DMS153 (cell line): ENCODE data around the gene C2CD5.
"Not testable (repeated sequence)": the region's sequence is repeated elsewhere in the genome, so short reads cannot be mapped to it uniquely, and the experiment has no call there.

Source experiments
- DNase-seq: peaks from one replicate; lab custom pipeline; 2025; lab: John Stamatoyannopoulos, UW

Gene C2CD5

GRCh38 chr12:22477166-22477893, 67.0 kb downstream of the C2CD5 start:
- DNase-seq: no peak

- DNase-seq: no peak
These were observed 68.2 kb downstream of the C2CD5 start for GRCh38 chr12:22476133-22476532.

DNA sequence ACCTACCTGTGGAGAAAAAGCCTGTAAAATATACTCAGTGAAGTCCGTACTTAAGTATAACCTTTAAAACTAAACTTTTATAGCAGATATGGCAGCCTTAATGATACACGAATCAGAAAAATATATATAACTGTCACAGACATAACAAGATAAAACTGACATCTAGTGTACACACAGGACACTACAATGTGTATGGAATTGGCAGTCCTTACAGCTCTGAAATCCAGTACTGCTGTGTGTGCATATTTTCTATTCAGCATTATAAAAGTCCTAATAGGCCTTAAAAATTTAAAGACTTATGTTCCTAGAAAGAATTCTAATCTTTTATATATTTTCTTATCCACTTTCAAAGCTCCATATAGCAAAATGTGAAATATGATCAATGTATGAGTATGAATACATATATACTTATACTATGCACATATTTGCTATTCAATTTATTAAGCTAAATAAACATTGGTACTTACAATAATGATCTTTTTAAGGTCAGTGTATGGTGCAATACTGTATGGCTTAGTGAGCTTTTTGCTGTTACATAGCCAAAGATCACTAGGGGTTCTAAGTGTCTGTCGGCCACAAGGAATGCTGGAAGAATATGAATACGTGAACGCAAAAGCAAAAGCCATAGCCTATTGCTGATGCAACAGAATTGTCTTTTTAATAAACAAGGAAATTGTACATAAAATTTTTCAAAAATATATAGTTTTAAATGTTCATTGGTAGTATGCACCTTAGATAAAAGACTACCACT, 69.2 kb downstream of the C2CD5 start:
- no peak for DNase-seq

- DNase-seq: no peak
These were observed 71.1 kb downstream of the C2CD5 start for GRCh38 chr12:22473212-22473611.

- DNase-seq: no peak
These were observed 77.2 kb downstream of the C2CD5 start for GRCh38 chr12:22467190-22467589.

GRCh38 chr12:22463306-22463705, 81.0 kb downstream of the C2CD5 start:
- no peak for DNase-seq

- DNase-seq: no peak
These were observed 82.6 kb downstream of the C2CD5 start for GRCh38 chr12:22461786-22462185.

GRCh38 chr12:22459838-22460490, 84.4 kb downstream of the C2CD5 start:
- DNase-seq: peak; percentile 4

- no peak for DNase-seq
These were observed 85.9 kb downstream of the C2CD5 start for GRCh38 chr12:22458298-22458937.

DNA sequence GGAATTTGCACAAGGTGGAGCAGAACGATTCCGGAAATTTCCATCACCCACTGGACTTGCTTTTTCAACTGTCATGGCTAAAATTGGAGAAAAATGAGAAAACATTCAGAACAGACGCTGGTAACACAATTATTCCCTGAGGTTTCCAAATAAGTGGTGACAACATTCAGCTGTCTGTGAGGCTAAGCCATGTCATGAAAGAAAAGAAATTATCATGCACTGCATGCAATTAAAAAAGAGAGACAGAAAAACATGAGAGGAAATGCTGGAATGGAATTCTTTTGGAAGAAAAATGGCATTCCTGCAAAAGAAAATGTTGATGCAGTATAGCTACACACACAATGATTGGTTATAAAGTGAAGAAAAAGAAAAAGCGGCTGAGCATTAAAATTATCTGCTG, 87.3 kb downstream of the C2CD5 start:
- DNase-seq: no peak

DNA sequence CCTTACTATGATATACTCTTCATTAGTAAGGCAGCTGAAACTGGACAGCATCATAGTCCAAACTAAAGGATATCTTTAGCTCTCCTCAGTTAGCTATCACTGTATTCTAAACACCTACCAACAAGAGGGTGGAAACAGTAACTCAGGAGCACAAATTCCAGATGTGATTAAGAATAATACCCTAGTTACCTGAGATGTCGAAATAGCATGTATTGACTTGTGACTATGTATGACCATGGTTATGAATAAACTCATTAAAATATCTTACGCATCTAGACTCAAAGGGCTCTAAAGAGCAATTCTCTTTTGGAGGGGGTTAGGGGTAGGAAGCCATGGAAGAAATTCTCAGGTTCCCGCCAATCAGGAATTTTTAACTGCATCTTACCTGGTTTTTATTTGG, 90.8 kb downstream of the C2CD5 start:
- DNase-seq: no peak

- DNase-seq: no peak
These were observed 97.1 kb downstream of the C2CD5 start for GRCh38 chr12:22447223-22447622.

DNA sequence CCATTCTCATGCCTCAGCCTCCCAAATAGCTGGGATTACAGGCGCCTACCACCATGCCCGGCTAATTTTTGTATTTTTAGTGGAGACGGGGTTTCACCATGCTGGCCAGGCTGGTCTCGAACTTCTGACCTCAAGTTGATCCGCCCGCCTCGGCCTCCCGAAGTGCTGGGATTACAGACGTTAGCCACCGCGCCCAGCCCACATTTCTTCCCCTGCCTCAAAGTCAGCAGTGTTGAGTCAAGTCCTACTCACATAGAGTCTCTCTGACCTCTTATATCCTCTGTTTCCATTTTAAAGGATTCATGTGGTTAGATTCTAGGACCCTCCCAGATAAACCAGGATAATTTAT, 100.1 kb downstream of the C2CD5 start:
- DNase-seq: not testable (repeated sequence)

DNA sequence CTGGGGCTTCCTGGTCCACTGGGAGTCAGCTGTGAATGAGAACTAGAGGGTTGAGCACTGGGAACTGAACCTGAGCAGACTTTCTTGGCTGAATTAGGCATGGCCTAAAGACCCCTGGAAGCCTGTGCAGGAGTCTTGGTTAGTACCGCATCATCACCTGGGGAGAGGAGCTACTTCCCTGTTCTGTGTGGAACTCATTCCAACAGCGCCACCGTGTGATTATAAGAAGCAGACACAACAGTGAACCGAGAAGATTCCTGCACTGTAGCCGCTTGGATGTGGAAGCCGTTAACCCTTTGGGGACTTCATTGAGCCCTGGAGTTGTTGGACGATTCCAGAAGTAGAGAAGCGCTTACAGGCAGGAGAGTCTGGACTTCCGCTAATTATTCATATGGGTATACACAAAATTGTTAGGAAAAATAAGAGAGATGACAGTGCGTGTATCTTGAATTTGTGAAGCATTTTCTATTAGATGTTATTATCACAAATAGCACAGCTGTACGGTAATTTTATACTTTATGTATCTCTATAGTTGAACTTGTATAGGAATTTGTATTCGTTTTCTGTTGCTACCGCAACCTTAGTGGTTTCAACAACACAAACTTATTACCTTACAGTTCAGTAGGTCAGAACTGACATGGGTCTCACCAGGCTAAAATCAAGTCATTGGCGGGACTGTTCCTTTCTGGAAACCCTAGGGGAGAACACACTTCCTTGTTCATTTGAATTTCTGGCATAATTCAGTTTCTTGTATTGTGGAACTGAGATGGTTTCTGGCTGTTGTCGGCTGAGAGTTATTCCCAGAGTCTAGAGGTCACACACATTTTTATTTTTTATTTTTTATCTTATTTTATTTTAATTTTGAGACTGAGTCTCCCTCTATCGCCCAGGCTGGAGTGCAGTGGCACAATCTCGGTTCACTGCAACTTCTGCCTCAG, 100.7 kb downstream of the C2CD5 start:
- DNase-seq: peak; percentile 74

DNA sequence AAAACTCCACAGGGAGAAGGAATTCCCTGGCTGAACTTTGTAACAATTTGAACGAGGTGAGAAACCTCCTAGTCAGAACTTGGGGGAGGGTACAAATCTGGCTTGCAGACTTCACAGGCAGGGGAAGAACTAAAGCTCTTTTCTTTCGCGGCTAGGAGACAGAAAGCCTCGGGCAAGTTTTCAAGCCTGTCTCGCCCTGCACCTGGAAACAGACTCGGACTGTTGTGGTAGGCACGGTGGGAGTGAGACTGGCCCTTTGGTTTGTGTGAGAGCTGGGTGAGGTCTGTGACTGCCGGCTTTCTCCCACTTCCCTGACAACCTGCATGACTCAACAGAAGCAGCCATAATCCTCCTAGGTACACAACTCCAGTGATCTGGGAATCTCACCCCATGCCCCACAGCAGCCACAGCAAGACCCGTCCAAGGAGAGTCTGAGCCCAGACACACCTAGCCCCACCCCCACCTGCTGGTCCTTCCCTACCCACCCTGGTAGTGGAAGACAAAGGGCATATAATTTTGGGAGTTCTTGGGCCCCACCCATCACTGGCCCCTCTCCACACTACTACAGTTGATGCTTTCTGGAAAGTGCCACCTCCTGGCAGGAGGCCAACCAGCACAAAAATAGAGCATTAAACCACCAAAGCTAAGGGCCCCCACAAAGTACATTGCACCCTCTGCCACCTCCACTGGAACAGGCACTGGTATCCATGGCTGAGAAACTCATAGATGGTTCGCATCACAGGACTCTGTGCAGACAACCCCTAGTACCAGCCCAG, 107.1 kb downstream of the C2CD5 start:
- no peak for DNase-seq

DNA sequence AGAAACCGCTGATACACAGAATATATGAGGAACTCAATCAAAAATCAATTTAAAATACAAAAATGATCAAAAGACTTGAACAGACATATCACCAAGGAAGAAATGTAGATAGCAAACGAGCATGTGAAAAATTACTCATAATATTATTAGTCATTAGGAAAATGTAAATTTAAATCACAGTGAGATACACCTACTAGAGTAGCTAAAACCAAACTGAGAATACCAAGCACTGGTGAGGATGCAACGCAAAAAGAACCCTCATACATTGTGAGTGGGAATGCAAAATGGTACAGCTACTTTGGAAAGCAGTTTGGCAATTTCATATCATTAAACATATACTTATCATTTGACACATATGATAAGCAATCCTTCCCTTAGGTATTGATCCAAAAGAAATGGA, 108.8 kb downstream of the C2CD5 start:
- DNase-seq: no peak

DNA sequence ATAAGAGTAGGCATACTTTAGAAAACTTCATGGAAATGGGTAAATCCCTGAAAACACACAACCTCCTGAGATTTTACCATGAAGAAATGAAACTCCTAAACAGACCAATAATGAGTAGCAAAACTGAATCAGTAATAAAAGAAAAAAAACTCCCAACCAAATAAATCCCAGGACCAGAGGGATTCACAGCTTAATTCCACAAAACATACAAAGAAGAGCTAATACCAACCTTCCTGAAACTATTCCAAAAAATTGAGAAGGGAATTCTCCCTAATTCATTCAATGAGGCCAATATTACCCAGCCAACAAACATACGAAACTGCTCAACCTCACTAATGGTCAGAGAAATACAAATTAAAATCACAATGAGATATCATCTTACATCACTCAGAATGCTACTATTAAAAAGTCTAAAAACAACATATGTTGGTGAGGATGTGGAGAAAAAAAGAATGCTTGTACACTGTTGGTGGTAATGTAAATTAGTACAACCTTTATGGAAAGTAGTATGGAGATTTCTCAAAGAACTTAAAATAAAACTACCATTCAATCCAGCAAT, 112.6 kb downstream of the C2CD5 start:
- no peak for DNase-seq

GRCh38 chr12:22416801-22417200, 127.5 kb downstream of the C2CD5 start:
- no peak for DNase-seq

GRCh38 chr12:22415342-22416309, 128.7 kb downstream of the C2CD5 start:
- no peak for DNase-seq
